Islet of Langerhans (tissue), 1 donor: ENCODE data around the gene TEKT5.
"Not testable (repeated sequence)": the region's sequence is repeated elsewhere in the genome, so short reads cannot be mapped to it uniquely, and the experiment has no call there.

Experiments
- FAIRE-seq: peaks from one replicate; lab custom pipeline; 2011; peaks lifted over from hg19 to GRCh38; lab: Jason Lieb, UNC

TEKT5 gene

GRCh38 chr16:10657925-10658324 is 36.8 kb downstream of the TEKT5 start:
- FAIRE-seq: no peak

GRCh38 chr16:10656618-10657017 is 38.1 kb downstream of the TEKT5 start:
- no peak for FAIRE-seq

- FAIRE-seq: no peak
Measured at GRCh38 chr16:10655415-10655977, 39.2 kb downstream of the TEKT5 start.

- no peak for FAIRE-seq
Measured at GRCh38 chr16:10654592-10655414, 39.9 kb downstream of the TEKT5 start.

- no peak for FAIRE-seq
Measured at GRCh38 chr16:10652730-10653590, 41.8 kb downstream of the TEKT5 start.

- not testable (repeated sequence) for FAIRE-seq
Measured at GRCh38 chr16:10649098-10649497, 45.6 kb downstream of the TEKT5 start.

GRCh38 chr16:10647721-10648296 is 46.9 kb downstream of the TEKT5 start:
- FAIRE-seq: no peak

- FAIRE-seq: no peak
Measured at GRCh38 chr16:10647264-10647720, 47.4 kb downstream of the TEKT5 start.

- FAIRE-seq: no peak
Measured at GRCh38 chr16:10646581-10647263, 48.0 kb downstream of the TEKT5 start.

- no peak for FAIRE-seq
Measured at GRCh38 chr16:10646228-10646580, 48.5 kb downstream of the TEKT5 start.

GRCh38 chr16:10644092-10644491 is 50.6 kb downstream of the TEKT5 start:
- no peak for FAIRE-seq

GRCh38 chr16:10642964-10643363 is 51.8 kb downstream of the TEKT5 start:
- FAIRE-seq: no peak

- no peak for FAIRE-seq
Measured at GRCh38 chr16:10641953-10642949, 52.5 kb downstream of the TEKT5 start.

- no peak for FAIRE-seq
Measured at GRCh38 chr16:10641555-10641952, 53.2 kb downstream of the TEKT5 start.

GRCh38 chr16:10640934-10641333 is 53.8 kb downstream of the TEKT5 start:
- FAIRE-seq: no peak

- no peak for FAIRE-seq
Measured at GRCh38 chr16:10638101-10638500, 56.6 kb downstream of the TEKT5 start.

- no peak for FAIRE-seq
Measured at GRCh38 chr16:10637337-10638037, 57.2 kb downstream of the TEKT5 start.

GRCh38 chr16:10635365-10636021 is 59.2 kb downstream of the TEKT5 start:
- FAIRE-seq: no peak

- not testable (repeated sequence) for FAIRE-seq
Measured at GRCh38 chr16:10633429-10633828, 61.3 kb downstream of the TEKT5 start.

GRCh38 chr16:10631886-10632285 is 62.8 kb downstream of the TEKT5 start:
- no peak for FAIRE-seq
